Neural progenitor cell (in vitro differentiated cells): ENCODE results near the gene OR6K3. TPM values are rescaled to one million over a fixed set of nuclear protein-coding genes. Genes with fewer than 3 reads are reported as not detected.

Source experiments
- DNase-seq: peaks from one replicate; pipeline ENCODE4 v3.0.0-alpha.2; 2016; ENCODE audit warnings: low spot score
- H2AFZ ChIP-seq: fragments of 200-600 bp; sonication (generic); replicated peaks from 2 replicates; pipeline ENCODE4 v1.6.1; 2016; ENCODE audit warnings: antibody characterized with exemption
- H3F3A ChIP-seq: fragments of 200-600 bp; sonication (generic); 2 replicates; pipeline ENCODE4 v1.6.1; 2016; ENCODE audit warnings: antibody characterized with exemption, low read depth
- H3K27ac ChIP-seq: fragments of 200-600 bp; sonication (generic); 2 replicates; pipeline ENCODE4 v1.5.1; 2016; ENCODE audit warnings: mild to moderate bottlenecking
- H3K27me3 ChIP-seq: fragments of 200-600 bp; sonication (generic); 2 replicates; pipeline ENCODE4 v1.6.1; 2016; ENCODE audit warnings: mild to moderate bottlenecking, moderate library complexity
- H3K36me3 ChIP-seq: fragments of 200-600 bp; sonication (generic); 2 replicates; pipeline ENCODE4 v1.5.1; 2016
- H3K4me1 ChIP-seq: fragments of 200-600 bp; sonication (generic); 2 replicates; pipeline ENCODE4 v1.6.1; 2016; ENCODE audit warnings: mixed run types
- H3K4me2 ChIP-seq: fragments of 200-600 bp; sonication (generic); 2 replicates; pipeline ENCODE4 v1.6.1; 2016
- H3K4me3 ChIP-seq: fragments of 200-600 bp; sonication (generic); 2 replicates; pipeline ENCODE4 v1.5.1; 2016
- H3K79me2 ChIP-seq: fragments of 200-600 bp; sonication (generic); 2 replicates; pipeline ENCODE4 v1.6.1; 2016; ENCODE audit warnings: low read depth
- H3K9ac ChIP-seq: fragments of 200-600 bp; sonication (generic); 2 replicates; pipeline ENCODE4 v1.6.1; 2016
- H3K9me3 ChIP-seq: fragments of 200-600 bp; sonication (generic); 2 replicates; pipeline ENCODE4 v1.5.1; 2016; ENCODE audit warnings: low read depth
- H4K20me1 ChIP-seq: fragments of 200-600 bp; sonication (generic); 2 replicates; pipeline ENCODE4 v1.6.1; 2016; ENCODE audit warnings: low read depth
- H3K27ac Mint-ChIP-seq: 3 replicates; pipeline ENCODE4 v1.8.0; 2021; ENCODE audit warnings: mixed read lengths
- H3K27me3 Mint-ChIP-seq: 2 replicates; pipeline ENCODE4 v1.8.0; 2022; ENCODE audit warnings: low read depth, mild to moderate bottlenecking, inconsistent platforms, moderate library complexity, mixed read lengths; ENCODE audit not compliant: insufficient read depth
- H3K36me3 Mint-ChIP-seq: 3 replicates; pipeline ENCODE4 v1.8.0; 2021; ENCODE audit warnings: mixed read lengths
- H3K4me1 Mint-ChIP-seq: 3 replicates; pipeline ENCODE4 v1.8.0; 2021; ENCODE audit warnings: mixed read lengths
- H3K4me3 Mint-ChIP-seq: 3 replicates; pipeline ENCODE4 v1.8.0; 2021; ENCODE audit warnings: mild to moderate bottlenecking, moderate library complexity, mixed read lengths
- H3K9me3 Mint-ChIP-seq: 3 replicates; pipeline ENCODE4 v1.8.0; 2020; ENCODE audit warnings: mixed read lengths
- EZH2 ChIP-seq: fragments of 200-600 bp; sonication (generic); IDR thresholded peaks from 2 replicates; pipeline ENCODE4 v1.6.1; 2017; ENCODE audit warnings: antibody characterized with exemption, mild to moderate bottlenecking, moderate library complexity
- EZH2phosphoT487 ChIP-seq: fragments of 200-600 bp; sonication (generic); IDR thresholded peaks from 2 replicates; pipeline ENCODE4 v1.6.1; 2017; ENCODE audit warnings: antibody characterized with exemption
- total RNA-seq: library from RNA; depleted of rRNA; stranded (reverse); fragments of >200 nt; gene quantifications from 2 replicates; pipeline ENCODE4 v1.2.3, GENCODE V29; 2015; ENCODE audit warnings: low replicate concordance
- TF ChIP-seq, protein P1 (sequence below): fragments of 200-600 bp; sonication (generic); IDR thresholded peaks from 2 replicates; pipeline ENCODE4 v1.5.1; 2017; ENCODE audit warnings: antibody characterized with exemption, mild to moderate bottlenecking

The OR6K3 gene
- total RNA-seq, 1 donor from 2014 or later: not detected

DNA sequence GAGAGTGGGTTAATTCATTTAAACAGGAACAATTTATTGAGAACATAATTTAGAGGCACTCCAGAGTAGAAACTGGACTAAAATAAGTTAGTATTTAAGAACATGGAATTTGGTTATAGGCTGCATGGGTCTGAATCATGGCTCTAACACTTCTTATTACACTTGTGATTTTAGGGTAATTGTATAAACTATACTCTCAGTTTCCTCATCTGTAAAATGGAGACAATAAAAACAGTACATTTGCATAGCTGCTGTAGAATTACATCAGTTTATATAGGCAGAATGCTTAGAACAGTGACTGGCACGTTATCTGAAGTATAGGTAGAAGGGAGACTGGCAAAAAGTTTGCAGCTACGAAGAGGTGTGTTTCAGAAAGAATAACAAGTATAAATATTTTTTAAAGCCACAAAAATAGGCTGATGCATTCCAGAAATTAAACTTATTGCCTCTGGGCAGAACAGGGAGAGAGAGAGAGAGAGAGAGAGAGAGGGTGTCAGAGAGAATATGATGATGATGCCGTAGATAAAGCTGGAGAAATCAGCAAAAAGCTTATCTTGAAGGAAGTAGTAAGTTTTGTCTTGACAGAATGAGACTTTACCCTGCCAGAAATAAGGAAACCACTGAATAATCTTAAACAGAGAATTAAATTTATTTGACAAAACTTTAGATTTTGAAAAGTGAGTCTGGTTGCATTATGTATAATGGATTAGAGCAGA is 8.1 kb upstream of the OR6K3 start:
- no peak for TF ChIP-seq EZH2phosphoT487
- Mint-ChIP-seq H3K27me3 (peaks cover 2% of the 10 kb centered on the region), H3K27ac (no peak overlapping the region), H3K9me3 (no peaks in the 10 kb centered on the region), H3K4me3 (no peak overlapping the region), H3K36me3 (no peaks in the 10 kb centered on the region), H3K4me1 (no peaks in the 10 kb centered on the region)
- Histone ChIP-seq H4K20me1 (no peaks in the 10 kb centered on the region), H3K4me3 (no peak overlapping the region), H3K4me2 (no peak overlapping the region), H3F3A (no peaks in the 10 kb centered on the region), H3K79me2 (no peaks in the 10 kb centered on the region), H3K9ac (no peak overlapping the region), H3K27ac (no peak overlapping the region), H3K9me3 (no peaks in the 10 kb centered on the region), H3K27me3 (no peaks in the 10 kb centered on the region), H2AFZ (no peak overlapping the region), H3K36me3 (no peaks in the 10 kb centered on the region), H3K4me1 (no peaks in the 10 kb centered on the region)
- DNase-seq: no peak

DNA sequence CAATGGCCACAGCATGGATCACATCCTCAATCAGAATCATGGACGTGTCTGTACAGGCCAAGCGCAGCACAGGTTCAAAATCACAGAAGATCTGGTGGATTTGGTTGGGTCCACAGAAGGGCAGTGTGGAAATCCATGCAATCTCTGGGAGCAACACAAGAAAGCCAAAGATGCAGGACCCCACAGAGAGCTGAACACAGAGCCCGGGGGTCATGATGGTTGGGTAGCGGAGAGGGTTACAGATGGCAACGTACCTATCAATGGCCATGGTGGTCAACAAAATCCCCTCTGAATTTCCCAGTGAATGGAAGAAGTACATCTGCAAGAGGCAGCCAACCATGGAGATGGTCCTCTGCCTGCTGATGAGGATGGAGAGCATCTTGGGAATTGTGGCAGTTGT is 3.9 kb upstream of the OR6K3 start:
- Mint-ChIP-seq H3K27me3 (no peaks in the 10 kb centered on the region), H3K27ac (no peak overlapping the region), H3K9me3 (no peaks in the 10 kb centered on the region), H3K36me3 (no peaks in the 10 kb centered on the region), H3K4me3 (no peak overlapping the region), H3K4me1 (no peaks in the 10 kb centered on the region)
- Histone ChIP-seq H4K20me1 (no peaks in the 10 kb centered on the region), H3K27me3 (no peaks in the 10 kb centered on the region), H3F3A (no peaks in the 10 kb centered on the region), H3K9me3 (no peaks in the 10 kb centered on the region), H3K4me3 (no peak overlapping the region), H2AFZ (no peak overlapping the region), H3K4me1 (no peaks in the 10 kb centered on the region), H3K9ac (no peak overlapping the region), H3K27ac (no peak overlapping the region), H3K36me3 (no peaks in the 10 kb centered on the region), H3K79me2 (no peaks in the 10 kb centered on the region), H3K4me2 (no peak overlapping the region)
- DNase-seq: no peak
- TF ChIP-seq EZH2 (no peak), EZH2phosphoT487 (no peak)
- TF ChIP-seq, protein P1, sequence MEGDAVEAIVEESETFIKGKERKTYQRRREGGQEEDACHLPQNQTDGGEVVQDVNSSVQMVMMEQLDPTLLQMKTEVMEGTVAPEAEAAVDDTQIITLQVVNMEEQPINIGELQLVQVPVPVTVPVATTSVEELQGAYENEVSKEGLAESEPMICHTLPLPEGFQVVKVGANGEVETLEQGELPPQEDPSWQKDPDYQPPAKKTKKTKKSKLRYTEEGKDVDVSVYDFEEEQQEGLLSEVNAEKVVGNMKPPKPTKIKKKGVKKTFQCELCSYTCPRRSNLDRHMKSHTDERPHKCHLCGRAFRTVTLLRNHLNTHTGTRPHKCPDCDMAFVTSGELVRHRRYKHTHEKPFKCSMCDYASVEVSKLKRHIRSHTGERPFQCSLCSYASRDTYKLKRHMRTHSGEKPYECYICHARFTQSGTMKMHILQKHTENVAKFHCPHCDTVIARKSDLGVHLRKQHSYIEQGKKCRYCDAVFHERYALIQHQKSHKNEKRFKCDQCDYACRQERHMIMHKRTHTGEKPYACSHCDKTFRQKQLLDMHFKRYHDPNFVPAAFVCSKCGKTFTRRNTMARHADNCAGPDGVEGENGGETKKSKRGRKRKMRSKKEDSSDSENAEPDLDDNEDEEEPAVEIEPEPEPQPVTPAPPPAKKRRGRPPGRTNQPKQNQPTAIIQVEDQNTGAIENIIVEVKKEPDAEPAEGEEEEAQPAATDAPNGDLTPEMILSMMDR: no peak

DNA sequence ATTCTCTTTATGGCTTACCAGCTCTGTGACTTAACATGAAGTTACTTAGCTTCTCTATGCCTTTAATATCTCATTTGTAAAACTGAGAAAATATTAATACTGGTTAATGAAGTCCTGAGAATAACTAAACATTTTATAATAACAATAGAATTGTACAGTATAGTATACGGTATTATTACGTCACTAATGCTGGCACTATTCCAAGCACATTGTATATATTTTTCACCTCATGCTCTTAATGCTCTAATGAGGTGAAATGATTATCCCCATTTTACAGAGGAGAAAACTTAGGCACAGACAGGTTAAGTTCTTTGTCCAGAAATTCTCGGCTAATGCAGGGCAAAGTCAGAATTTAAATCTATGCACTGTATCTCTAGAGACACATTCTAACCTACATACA is 856 bp downstream of the OR6K3 start:
- no peaks in the 10 kb centered on the region for H4K20me1 ChIP-seq
- no peaks in the 10 kb centered on the region for H3K9me3 Mint-ChIP-seq
- H3K36me3 ChIP-seq: no peaks in the 10 kb centered on the region
- no peak for DNase-seq
- no peak overlapping the region for H3K27ac Mint-ChIP-seq
- H3K4me2 ChIP-seq: no peak overlapping the region
- H3K4me1 ChIP-seq: no peaks in the 10 kb centered on the region
- no peaks in the 10 kb centered on the region for H3K27me3 Mint-ChIP-seq
- no peak overlapping the region for H3K9ac ChIP-seq
- H3K4me1 Mint-ChIP-seq: no peaks in the 10 kb centered on the region
- no peaks in the 10 kb centered on the region for H3F3A ChIP-seq
- no peaks in the 10 kb centered on the region for H3K36me3 Mint-ChIP-seq
- TF ChIP-seq EZH2phosphoT487 (no peak), EZH2 (no peak)
- TF ChIP-seq, protein P1: no peak
- no peak overlapping the region for H2AFZ ChIP-seq
- H3K79me2 ChIP-seq: no peaks in the 10 kb centered on the region
- no peaks in the 10 kb centered on the region for H3K9me3 ChIP-seq
- H3K27me3 ChIP-seq: no peaks in the 10 kb centered on the region
- H3K4me3 Mint-ChIP-seq: no peak overlapping the region
- no peak overlapping the region for H3K4me3 ChIP-seq
- no peak overlapping the region for H3K27ac ChIP-seq

DNA sequence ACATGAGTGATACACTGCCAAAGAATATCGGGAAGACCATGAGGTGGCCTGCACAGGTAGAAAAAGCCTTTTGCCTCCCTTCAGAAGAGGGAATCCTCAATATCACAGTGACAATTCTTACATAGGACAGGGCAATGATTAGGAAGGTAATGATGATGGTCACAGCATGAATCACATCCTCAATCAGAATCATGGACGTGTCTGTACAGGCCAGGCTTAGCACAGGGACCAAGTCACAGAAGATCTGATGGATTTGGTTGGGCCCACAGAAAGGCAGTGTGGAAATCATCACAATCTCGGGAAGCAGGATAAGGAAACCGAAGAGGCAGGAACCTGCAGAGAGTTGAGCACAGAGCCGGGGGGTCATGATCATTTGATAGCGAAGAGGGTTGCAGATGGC is 3.2 kb downstream of the OR6K3 start:
- TF ChIP-seq EZH2phosphoT487: no peak
- no peak for TF ChIP-seq EZH2
- TF ChIP-seq, protein P1: no peak
- Histone ChIP-seq H3K27ac (no peak overlapping the region), H3K4me3 (no peak overlapping the region), H3K9ac (no peak overlapping the region), H3F3A (no peaks in the 10 kb centered on the region), H3K9me3 (no peaks in the 10 kb centered on the region), H3K4me2 (no peak overlapping the region), H3K36me3 (no peaks in the 10 kb centered on the region), H3K79me2 (no peaks in the 10 kb centered on the region), H3K27me3 (peaks cover 5% of the 10 kb centered on the region), H3K4me1 (no peaks in the 10 kb centered on the region), H2AFZ (no peak overlapping the region), H4K20me1 (no peaks in the 10 kb centered on the region)
- no peaks in the 10 kb centered on the region for H3K4me1 Mint-ChIP-seq
- DNase-seq: no peak
- no peaks in the 10 kb centered on the region for H3K36me3 Mint-ChIP-seq
- H3K27ac Mint-ChIP-seq: no peak overlapping the region
- H3K27me3 Mint-ChIP-seq: no peaks in the 10 kb centered on the region
- no peak overlapping the region for H3K4me3 Mint-ChIP-seq
- H3K9me3 Mint-ChIP-seq: no peaks in the 10 kb centered on the region
